ENCODE results near the gene MEG3. TPM values are rescaled to one million over a fixed set of nuclear protein-coding genes. Genes with fewer than 3 reads are reported as not detected.

The MEG3 gene
- total and polyA plus RNA-seq, 4 donors = 250 to 1,152 (median 532) TPM

DNA sequence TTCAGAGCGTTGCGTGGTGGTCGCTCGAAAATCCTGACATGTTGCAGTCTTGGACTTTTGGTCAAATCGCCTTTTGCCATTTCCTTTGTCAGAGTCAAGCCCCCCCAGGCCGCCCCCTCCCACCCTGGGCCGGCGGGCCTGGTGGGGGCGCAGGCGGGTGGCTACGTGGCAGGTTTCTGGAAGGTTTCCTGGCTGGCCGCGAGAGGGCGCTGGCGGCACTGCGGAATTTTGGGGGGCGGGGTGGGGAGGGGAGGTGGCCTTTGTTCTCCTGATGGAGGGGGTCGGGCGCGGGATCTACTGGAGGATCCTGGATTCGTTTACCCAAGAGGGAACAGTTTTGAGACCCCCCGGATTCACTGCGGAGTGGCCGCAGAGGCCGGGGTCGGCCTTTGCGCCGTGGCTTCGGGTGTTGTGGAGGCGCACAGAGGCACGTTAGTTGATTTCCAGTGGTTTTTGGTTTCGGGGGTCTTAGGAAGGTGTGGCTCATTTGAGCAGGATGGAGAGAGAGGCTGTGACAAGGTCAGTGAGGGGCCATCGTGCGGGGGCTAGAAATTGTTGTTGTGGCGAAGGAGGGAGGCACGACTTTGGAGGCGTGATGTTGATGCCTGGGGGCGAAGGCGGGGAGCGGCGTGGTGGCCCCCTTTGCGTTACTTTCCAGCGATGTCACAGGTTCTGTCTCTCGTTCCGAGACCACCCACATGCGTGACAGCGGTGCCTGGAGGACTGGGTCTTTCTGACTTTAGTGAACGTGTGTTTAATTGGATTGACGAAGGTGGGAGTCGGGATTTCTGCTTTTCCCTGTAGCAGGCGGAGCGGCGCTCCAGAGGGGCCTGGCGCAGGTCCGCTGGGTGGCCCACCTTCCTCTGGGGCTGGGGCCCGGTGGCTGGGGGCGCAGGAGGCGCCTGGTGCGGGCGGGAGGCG, 1.4 kb downstream of the MEG3 start:
- peaks cover 3% of the 10 kb centered on the region for H3K27me3 ChIP-seq (ENCODE audit: control insufficient read depth, insufficient read depth, low read length)
- H3K9me3 ChIP-seq (ENCODE audit: control insufficient read depth, insufficient read depth, low read length) = no peaks in the 10 kb centered on the region
- 44% methylated on average over 61 of the region's 61 CpGs for WGBS (ENCODE audit: insufficient coverage)
- peaks cover 52% of the 10 kb centered on the region for H3K4me1 ChIP-seq (ENCODE audit: control insufficient read depth, insufficient read depth, low read length)
- H3K27ac ChIP-seq (ENCODE audit: low read depth, low read length) = peak overlapping the region; percentile 79
- H3K4me3 ChIP-seq (ENCODE audit: low read depth, low read length) = peak overlapping the region; percentile 77
- peak in 2 of 6 donors; percentile 66 to 71 for DNase-seq (ENCODE audit: low read depth in 4 of 6, low spot score in 6 of 6)
- H3K36me3 ChIP-seq (ENCODE audit: control insufficient read depth, insufficient read depth, low read length) = peaks cover 13% of the 10 kb centered on the region

DNA sequence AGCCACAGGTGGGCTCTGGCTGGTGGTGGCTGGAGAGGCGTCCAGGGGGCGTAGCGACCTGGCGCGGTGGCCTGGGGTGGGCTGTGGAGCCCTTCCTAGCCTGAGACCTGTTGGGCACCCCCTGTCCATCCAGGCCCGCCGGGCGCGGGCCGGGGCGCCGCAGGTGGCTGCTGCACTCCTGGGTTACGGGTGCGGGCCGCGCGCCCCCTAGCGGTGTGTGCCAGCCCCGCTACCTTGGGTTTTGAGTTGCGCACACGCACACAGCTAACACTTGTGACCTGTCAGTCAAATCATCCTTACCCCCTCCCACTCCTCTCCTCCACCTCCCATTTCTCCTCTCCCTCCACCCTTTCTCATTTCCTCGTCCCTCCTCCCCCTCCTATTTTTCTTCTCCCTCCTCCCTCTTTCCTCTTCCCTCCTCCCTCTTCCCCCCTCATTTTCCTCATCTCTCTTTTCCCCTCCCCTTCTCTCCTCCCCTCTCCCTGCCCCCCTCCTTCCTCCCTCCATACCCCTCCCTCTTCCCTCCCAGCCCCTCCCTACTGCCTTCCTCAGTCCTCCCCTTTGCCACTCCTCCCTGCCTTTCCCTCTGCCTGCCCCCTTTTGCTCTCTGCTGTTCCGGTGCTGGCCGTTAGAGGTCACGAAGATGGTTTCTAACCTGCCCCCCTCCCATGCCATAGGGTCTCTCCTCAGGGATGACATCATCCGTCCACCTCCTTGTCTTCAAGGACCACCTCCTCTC, 2.3 kb downstream of the MEG3 start:
- H3K9me3 ChIP-seq (ENCODE audit: control insufficient read depth, insufficient read depth, low read length) = no peaks in the 10 kb centered on the region
- peak overlapping the region; percentile 77 for H3K4me3 ChIP-seq (ENCODE audit: low read depth, low read length)
- H3K27me3 ChIP-seq (ENCODE audit: control insufficient read depth, insufficient read depth, low read length) = peaks cover 3% of the 10 kb centered on the region
- H3K36me3 ChIP-seq (ENCODE audit: control insufficient read depth, insufficient read depth, low read length) = peaks cover 18% of the 10 kb centered on the region
- H3K27ac ChIP-seq (ENCODE audit: low read depth, low read length) = no peak overlapping the region
- 41% methylated on average over 26 of the region's 26 CpGs for WGBS (ENCODE audit: insufficient coverage)
- peak in 2 of 6 donors; percentile 58 to 80 for DNase-seq (ENCODE audit: low read depth in 4 of 6, low spot score in 6 of 6)
- peaks cover 49% of the 10 kb centered on the region for H3K4me1 ChIP-seq (ENCODE audit: control insufficient read depth, insufficient read depth, low read length)

DNA sequence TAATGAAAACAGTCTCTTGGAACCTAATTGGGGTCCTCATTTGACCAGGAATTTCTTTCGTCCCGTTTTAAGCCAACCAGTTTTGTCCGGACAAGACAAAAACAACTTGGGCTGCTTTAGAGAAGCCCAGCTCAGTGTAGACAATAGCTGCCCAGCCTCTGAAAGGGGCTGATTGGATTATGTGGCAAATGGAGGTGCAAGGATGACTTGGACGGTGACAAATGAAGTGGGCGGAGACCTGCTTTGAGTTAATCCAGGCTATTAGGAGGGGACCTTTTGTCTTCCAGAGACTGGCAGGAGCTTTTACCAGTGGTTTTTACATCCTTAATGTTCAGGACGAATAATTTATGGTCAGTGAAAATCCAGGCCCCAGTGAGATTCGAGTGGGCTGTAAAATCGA, 4.8 kb downstream of the MEG3 start:
- H3K4me3 ChIP-seq (ENCODE audit: low read depth, low read length) = no peak overlapping the region
- DNase-seq (ENCODE audit: low read depth in 4 of 6, low spot score in 6 of 6) = peak in 2 of 6 donors; percentile 37 to 60
- H3K27me3 ChIP-seq (ENCODE audit: control insufficient read depth, insufficient read depth, low read length) = no peaks in the 10 kb centered on the region
- no peaks in the 10 kb centered on the region for H3K9me3 ChIP-seq (ENCODE audit: control insufficient read depth, insufficient read depth, low read length)
- no peak overlapping the region for H3K27ac ChIP-seq (ENCODE audit: low read depth, low read length)
- H3K36me3 ChIP-seq (ENCODE audit: control insufficient read depth, insufficient read depth, low read length) = peaks cover 36% of the 10 kb centered on the region
- H3K4me1 ChIP-seq (ENCODE audit: control insufficient read depth, insufficient read depth, low read length) = peaks cover 27% of the 10 kb centered on the region
- WGBS (ENCODE audit: insufficient coverage) = 47% methylated on average over 5 of the region's 8 CpGs

DNA sequence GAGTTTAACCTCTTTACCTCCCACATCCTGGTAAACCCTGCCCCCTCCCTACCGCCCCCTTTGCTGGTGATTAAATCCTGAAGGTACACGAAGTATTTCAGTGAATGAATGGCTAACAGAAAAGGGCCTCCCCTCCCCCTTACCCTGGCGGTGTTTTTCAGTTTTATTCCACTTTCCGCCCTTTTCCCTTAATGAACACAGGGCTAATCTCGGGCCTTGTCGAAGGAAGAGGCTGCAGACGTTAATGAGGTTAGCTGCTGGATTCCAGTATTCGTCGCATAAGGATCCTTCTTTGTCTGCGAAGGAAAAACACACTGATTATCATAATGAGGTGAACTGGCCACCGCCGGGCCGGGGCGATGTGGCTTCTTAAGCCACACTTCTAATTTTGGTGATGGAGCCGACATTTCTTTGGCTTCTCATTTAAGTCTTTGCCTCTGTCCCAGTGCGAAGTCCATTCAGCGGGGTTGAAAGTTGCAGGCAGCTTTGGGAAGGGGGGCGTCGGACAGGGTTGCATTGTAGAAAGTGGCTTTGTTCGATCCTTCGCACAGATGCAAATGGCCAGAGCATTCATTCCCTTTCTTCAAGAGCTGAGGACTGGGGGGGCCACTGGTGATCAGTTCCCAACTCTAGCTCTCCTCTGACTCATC, 6.5 kb downstream of the MEG3 start:
- DNase-seq (ENCODE audit: low read depth in 4 of 6, low spot score in 6 of 6) = peak in 1 of 6 donors; percentile 39
- peaks cover 32% of the 10 kb centered on the region for H3K4me1 ChIP-seq (ENCODE audit: control insufficient read depth, insufficient read depth, low read length)
- no peaks in the 10 kb centered on the region for H3K27me3 ChIP-seq (ENCODE audit: control insufficient read depth, insufficient read depth, low read length)
- no peak overlapping the region for H3K4me3 ChIP-seq (ENCODE audit: low read depth, low read length)
- no peaks in the 10 kb centered on the region for H3K9me3 ChIP-seq (ENCODE audit: control insufficient read depth, insufficient read depth, low read length)
- 29% methylated on average over 13 of the region's 21 CpGs for WGBS (ENCODE audit: insufficient coverage)
- no peak overlapping the region for H3K27ac ChIP-seq (ENCODE audit: low read depth, low read length)
- peaks cover 53% of the 10 kb centered on the region for H3K36me3 ChIP-seq (ENCODE audit: control insufficient read depth, insufficient read depth, low read length)

DNA sequence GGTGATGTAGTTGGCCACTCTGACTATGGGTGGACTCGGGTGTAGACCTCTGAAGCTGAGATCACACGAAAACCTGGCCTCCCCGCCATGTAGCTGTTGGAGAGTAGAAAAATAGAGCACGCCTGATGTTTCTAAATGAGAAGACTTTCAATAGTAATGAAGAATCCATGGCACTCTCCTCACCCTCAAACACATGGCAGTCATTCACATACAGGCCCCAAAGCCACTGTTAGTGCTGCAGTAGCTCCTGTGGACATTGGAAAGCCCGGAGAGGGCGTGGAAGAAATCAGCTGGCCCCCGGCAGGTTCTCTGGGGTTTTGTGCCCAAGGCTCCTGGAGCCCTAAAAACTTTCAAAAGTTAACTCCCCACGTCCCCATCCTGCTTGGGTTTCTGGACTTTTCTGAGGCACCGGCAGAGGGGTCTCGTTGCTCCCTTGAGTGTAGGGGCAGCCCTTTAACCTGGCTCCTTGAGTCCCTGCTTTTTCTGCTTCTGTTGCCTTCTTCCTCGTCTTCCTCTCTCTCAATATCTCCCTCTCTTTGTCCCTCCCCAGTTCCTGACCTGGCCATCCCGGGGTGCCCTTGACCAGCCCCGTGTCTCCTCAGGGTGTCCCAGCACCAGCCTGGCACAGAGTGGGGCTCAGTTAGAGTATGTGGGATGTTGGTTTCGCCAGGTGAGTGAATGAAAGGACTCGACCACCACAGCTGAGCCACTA, 8.3 kb downstream of the MEG3 start:
- 91% methylated on average over 10 of the region's 15 CpGs for WGBS (ENCODE audit: insufficient coverage)
- Histone ChIP-seq H3K27me3 (ENCODE audit: control insufficient read depth, insufficient read depth, low read length) (no peaks in the 10 kb centered on the region), H3K36me3 (ENCODE audit: control insufficient read depth, insufficient read depth, low read length) (peaks cover 65% of the 10 kb centered on the region), H3K27ac (ENCODE audit: low read depth, low read length) (no peak overlapping the region), H3K4me1 (ENCODE audit: control insufficient read depth, insufficient read depth, low read length) (peaks cover 45% of the 10 kb centered on the region), H3K4me3 (ENCODE audit: low read depth, low read length) (no peak overlapping the region), H3K9me3 (ENCODE audit: control insufficient read depth, insufficient read depth, low read length) (no peaks in the 10 kb centered on the region)
- no peak for DNase-seq (ENCODE audit: low read depth in 4 of 6, low spot score in 6 of 6)

DNA sequence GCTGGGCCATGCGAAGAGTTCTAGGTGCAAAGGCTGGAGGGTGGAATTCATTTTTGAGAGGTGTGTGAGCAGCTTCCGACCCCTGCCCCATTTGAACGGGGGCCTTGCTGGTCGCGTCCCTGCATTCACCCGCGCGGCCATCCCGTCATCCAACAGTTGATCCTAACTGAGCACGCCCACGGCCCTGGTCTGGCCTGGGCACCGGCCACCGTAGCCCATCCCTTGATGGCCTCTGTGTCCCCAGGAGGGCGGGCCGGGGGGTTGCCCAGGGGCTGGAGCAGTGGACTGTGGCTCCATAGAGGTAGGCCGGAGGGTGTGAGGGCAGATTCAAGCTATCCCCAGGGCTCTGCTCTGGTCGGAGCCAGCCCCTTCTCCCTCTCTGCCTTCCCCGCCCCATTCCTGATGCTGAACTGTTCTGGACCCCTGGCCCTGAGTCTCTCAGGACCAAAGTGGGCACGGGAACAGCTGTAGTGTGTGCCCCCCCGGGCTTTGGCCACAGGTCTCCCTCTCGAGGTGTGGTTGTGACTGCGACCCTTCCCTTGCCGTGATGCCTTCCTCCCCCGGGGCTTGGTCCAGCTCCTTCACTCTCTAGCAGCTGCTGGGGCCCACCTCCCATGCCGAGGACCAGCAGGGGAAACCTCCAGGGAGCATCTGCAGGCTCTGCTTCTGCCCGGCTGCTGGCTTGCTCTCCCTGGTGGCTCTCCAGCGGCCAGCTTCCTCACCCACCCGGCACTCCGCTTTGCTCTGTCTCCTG, 9.1 kb downstream of the MEG3 start:
- Histone ChIP-seq H3K36me3 (ENCODE audit: control insufficient read depth, insufficient read depth, low read length) (peaks cover 69% of the 10 kb centered on the region), H3K4me3 (ENCODE audit: low read depth, low read length) (no peak overlapping the region), H3K27me3 (ENCODE audit: control insufficient read depth, insufficient read depth, low read length) (no peaks in the 10 kb centered on the region), H3K4me1 (ENCODE audit: control insufficient read depth, insufficient read depth, low read length) (peaks cover 45% of the 10 kb centered on the region), H3K27ac (ENCODE audit: low read depth, low read length) (no peak overlapping the region), H3K9me3 (ENCODE audit: control insufficient read depth, insufficient read depth, low read length) (no peaks in the 10 kb centered on the region)
- 84% methylated on average over 29 of the region's 29 CpGs for WGBS (ENCODE audit: insufficient coverage)
- no peak for DNase-seq (ENCODE audit: low read depth in 4 of 6, low spot score in 6 of 6)

DNA sequence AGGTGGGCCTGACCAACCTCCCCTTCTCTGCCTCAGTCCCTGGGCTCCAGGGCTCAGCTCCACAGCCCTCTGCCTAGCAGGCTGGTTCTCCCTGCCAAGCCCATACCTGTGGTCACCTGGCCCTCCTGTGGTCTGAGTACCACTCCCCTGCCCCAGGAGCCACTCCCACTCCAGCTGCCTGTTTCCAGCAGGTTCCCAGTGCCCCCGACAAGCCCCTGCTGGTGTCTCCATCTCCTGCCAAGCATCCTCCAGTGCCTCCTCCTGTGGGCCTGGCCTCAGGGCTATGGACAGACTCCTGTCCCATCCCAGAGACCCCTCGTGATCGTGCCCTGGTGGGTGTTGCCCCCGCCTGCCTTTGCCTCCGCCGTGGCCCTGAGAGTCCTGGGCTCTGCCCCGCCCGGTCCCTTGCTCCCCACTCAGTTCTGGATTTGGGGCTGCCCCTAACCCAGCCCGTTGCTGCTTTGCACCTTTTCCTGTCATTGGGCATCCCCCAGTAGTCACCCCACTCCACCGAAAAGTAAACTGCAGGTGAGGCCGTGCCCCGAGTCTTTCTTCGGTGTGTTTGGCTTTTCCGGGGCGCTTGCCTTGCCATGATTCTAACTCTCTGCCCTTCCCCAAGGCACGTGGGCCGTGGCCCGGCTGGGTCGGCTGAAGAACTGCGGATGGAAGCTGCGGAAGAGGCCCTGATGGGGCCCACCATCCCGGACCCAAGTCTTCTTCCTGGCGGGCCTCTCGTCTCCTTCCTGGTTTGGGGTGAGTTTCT, 9.8 kb downstream of the MEG3 start:
- Histone ChIP-seq H3K36me3 (ENCODE audit: control insufficient read depth, insufficient read depth, low read length) (peaks cover 70% of the 10 kb centered on the region), H3K27me3 (ENCODE audit: control insufficient read depth, insufficient read depth, low read length) (no peaks in the 10 kb centered on the region), H3K4me1 (ENCODE audit: control insufficient read depth, insufficient read depth, low read length) (peaks cover 46% of the 10 kb centered on the region), H3K27ac (ENCODE audit: low read depth, low read length) (no peak overlapping the region), H3K9me3 (ENCODE audit: control insufficient read depth, insufficient read depth, low read length) (no peaks in the 10 kb centered on the region), H3K4me3 (ENCODE audit: low read depth, low read length) (no peak overlapping the region)
- no peak for DNase-seq (ENCODE audit: low read depth in 4 of 6, low spot score in 6 of 6)
- 94% methylated on average over 14 of the region's 24 CpGs for WGBS (ENCODE audit: insufficient coverage)

DNA sequence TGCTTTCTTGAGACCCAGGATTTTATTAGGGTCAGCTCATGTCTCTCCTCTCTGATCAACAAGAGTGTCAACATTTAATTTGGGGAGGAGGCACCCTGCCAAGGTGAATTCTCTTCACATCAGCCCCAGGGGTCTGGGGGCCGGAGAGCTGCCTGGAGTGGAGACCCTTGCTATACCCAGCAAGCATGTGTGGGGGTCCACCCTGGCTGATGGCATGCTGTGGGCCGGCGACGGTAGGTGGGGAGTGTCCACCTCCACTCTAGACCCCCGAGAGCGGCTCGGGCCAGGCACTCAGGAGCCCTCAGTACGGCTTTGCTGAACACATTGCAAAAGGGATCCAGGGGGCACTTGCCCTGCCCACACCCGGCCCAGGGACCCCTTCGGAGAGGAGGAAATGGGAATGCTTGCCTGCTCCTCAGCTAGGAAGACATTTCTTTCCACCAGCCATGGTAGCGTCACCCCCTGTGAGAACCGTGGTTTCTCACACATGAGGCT, 10.4 kb downstream of the MEG3 start:
- peaks cover 73% of the 10 kb centered on the region for H3K36me3 ChIP-seq (ENCODE audit: control insufficient read depth, insufficient read depth, low read length)

More for the DNA sequence above, 10.4 kb downstream of the MEG3 start:
- Histone ChIP-seq H3K9me3 (ENCODE audit: control insufficient read depth, insufficient read depth, low read length) (no peaks in the 10 kb centered on the region), H3K4me3 (ENCODE audit: low read depth, low read length) (no peak overlapping the region), H3K4me1 (ENCODE audit: control insufficient read depth, insufficient read depth, low read length) (peaks cover 49% of the 10 kb centered on the region), H3K27me3 (ENCODE audit: control insufficient read depth, insufficient read depth, low read length) (no peaks in the 10 kb centered on the region), H3K27ac (ENCODE audit: low read depth, low read length) (no peak overlapping the region)
- no peak for DNase-seq (ENCODE audit: low read depth in 4 of 6, low spot score in 6 of 6)
- 95% methylated on average over 9 of the region's 12 CpGs for WGBS (ENCODE audit: insufficient coverage)
